NCI-H146 (cell line): Measurements from ENCODE around the gene SAMD7.

ENCODE experiments used
- DNase-seq: peaks from one replicate; lab custom pipeline; 2025; lab: John Stamatoyannopoulos, UW

SAMD7 gene

GRCh38 chr3:169966428-169966950 lies 55.1 kb downstream of the SAMD7 start, which contains the start of gene SEC62:
Gene SEC62 (plus strand): TSS chr3:169966807. CDS start chr3:169966823, 16 bp downstream.
- DNase-seq = peak; percentile 98

DNA sequence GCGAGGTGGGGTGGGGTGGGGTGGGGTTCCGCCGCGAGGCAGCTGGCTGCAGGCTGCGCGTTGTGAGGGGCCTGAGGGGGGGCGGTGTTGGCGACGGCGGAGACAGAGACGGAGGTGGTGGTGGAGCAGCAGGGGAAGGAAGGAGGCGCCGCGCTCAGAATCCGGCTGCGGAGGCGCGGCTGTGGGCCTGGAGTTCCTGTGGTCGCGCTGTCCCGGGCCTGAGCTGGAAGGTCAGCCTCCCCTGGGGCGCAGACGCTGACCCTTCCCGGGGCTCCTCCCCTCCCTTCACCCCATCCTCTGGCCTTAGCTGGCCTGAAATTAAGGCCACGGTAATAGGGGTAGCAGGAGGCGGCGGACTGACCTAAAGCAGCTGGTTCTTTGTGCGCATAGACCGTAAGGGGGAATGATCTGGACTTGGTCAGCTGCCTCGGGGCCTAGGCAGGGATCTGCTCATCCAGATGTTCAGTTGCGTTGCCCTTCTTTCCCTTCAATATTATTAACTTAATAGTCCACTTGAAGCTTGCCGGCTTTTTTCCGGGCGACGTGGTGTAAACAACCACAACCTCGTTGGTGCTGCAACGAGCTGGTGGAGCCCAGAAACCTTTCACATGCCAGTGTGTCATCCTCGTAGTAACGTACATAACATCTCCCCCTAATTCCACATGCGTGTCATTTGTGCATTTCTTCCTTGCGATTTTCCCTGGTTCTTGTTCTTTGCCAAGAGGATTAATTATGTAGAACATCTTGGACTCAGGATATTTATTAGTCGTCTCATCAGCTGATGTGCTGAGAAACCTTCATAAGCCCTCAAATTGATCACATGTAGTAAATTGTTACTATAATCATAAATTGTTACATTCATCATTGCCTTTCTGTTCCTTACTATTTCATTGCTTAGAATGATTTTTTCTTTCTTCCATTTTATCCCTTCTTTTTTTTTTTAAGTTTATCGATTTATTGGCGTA lies 55.9 kb downstream of the SAMD7 start:
- peak; percentile 87 for DNase-seq

DNA sequence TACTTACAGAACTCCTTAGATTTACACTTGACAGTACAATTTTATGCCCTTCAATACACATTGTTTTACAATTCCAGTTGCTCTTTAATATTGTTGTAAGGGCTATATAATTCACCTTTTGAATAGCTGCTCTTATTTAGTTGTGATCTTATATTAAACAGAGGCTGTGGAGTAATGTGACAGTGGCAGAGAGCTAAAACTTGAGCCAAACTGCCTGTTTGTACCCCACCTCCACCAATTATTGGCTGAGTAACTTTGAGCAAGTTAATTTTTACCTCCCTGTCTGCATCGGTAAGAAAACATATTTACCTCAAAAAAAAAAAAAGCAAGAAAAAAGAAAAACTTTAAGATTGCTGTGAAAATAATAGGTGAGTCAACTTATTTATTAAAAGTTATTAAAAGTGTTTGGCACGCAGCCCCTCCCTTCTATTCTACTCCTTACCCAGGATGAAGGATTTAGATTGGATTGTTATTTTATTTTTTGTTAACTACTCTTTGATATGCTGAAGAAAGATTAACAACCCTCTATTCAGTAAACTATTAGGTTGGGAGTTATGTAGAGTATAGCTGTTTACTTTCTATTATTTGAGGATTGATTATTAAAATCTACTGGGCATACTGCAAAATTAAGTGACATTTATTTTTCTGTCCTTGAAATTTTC lies 57.0 kb downstream of the SAMD7 start:
- no peak for DNase-seq

GRCh38 chr3:169969174-169970095 lies 58.1 kb downstream of the SAMD7 start:
- DNase-seq = no peak

DNA sequence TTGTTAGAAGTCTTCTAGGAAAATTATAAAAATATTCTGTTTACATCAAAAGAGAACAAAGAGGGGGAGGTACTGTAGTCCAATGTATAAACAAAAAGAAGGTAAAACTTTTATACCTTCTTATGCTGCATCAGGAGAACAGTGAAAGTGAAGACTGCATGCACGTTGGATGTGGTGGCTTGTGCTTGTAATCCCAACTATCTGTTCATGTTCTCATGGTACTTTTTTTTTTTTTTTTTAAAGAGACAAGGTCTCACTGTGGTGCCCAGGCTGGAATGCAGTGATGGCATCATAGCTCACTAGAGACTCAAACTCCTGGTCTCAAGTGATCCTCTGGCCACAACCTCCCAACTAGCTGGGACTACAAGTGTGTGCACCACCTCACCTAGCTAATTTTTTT lies 59.5 kb downstream of the SAMD7 start:
- DNase-seq = no peak

DNA sequence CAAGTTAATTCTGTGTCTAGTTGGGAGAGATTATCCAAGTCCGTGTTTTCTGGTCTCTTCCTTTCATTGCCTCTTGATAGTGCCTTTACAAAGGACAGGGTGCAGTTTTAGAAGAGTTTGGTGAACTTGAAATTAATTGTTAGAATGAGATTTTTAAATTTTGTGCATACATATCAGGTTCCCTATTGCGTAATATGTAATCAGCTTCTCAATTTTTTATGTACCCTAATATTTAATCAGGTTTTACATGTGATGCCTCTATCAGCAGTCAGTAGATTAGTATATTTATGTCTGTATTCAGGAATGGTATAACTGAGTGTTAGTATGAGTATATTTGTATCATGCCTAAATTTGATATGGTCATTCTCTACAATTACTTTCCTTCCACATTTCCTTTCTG lies 60.1 kb downstream of the SAMD7 start:
- DNase-seq = no peak

- DNase-seq = no peak
Observed at GRCh38 chr3:169980055-169980454, 68.7 kb downstream of the SAMD7 start.

GRCh38 chr3:169984292-169984691 lies 72.9 kb downstream of the SAMD7 start:
- DNase-seq = no peak
